Vagina (tissue), 2 donors: ENCODE data around the gene CAMKMT. TPM values are rescaled to one million over a fixed set of nuclear protein-coding genes. Genes with fewer than 3 reads are reported as not detected.

Experiments used
- DNase-seq, 2 donors: peaks; one replicate each; pipeline ENCODE4 v3.0.0-alpha.2; 2017; ENCODE audit errors: extremely low spot score in 2 of 2
- H3K27ac ChIP-seq: fragments of 200-600 bp; sonication (generic); one replicate; pipeline ENCODE4 v1.5.1; 2019
- H3K27me3 ChIP-seq: fragments of 200-600 bp; sonication (generic); one replicate; pipeline ENCODE4 v1.5.1; 2019
- H3K36me3 ChIP-seq, 2 donors: fragments of 200-600 bp; sonication (generic); one replicate each; pipeline ENCODE4 v1.5.1; 2017 to 2019
- H3K4me1 ChIP-seq: fragments of 200-600 bp; sonication (generic); one replicate; pipeline ENCODE4 v1.5.1; 2019
- H3K4me3 ChIP-seq, 2 donors: fragments of 200-600 bp; sonication (generic); 1 replicate in 1 of 2; 2 replicates in 1 of 2; pipeline ENCODE4 v1.5.1; 2016 to 2019
- H3K9me3 ChIP-seq: fragments of 200-600 bp; sonication (generic); one replicate; pipeline ENCODE4 v1.5.1; 2019
- CTCF ChIP-seq, 3 experiments: fragments of 450-650 bp in 2 of 3; fragments of 200-600 bp in 1 of 3; sonication (generic) in 1 of 3; IDR thresholded peaks; one replicate each; pipeline ENCODE4 v1.5.1; 2017 to 2019; ENCODE audit warnings: antibody characterized with exemption in 3 of 3, mild to moderate bottlenecking in 2 of 3, moderate library complexity in 2 of 3
- POLR2A ChIP-seq, 2 donors: fragments of 450-650 bp; IDR thresholded peaks; one replicate each; pipeline ENCODE4 v1.6.1; 2017; ENCODE audit warnings: antibody characterized with exemption in 2 of 2, mild to moderate bottlenecking in 2 of 2, moderate library complexity in 2 of 2
- POLR2AphosphoS5 ChIP-seq, 2 donors: sonication (generic); formaldehyde crosslinking; IDR thresholded peaks; one replicate each; pipeline ENCODE4 v1.9.0; 2017; ENCODE audit warnings: antibody characterized with exemption in 2 of 2, mild to moderate bottlenecking in 2 of 2, low read depth in 1 of 2; ENCODE audit not compliant: insufficient read depth in 1 of 2
- intact Hi-C: fragments of 100-400 bp; cut with DNase I; formaldehyde crosslinking; loops from one replicate; pipeline ENCODE4 v1.15.1; 2023
- total RNA-seq: library from RNA; depleted of rRNA; stranded (reverse); fragments of >200 nt; gene quantifications from one replicate; pipeline ENCODE4 v1.2.3, GENCODE V29; 2016

The CAMKMT gene
- total RNA-seq, 1 donor from 2014 or later = 21.1 TPM

DNA sequence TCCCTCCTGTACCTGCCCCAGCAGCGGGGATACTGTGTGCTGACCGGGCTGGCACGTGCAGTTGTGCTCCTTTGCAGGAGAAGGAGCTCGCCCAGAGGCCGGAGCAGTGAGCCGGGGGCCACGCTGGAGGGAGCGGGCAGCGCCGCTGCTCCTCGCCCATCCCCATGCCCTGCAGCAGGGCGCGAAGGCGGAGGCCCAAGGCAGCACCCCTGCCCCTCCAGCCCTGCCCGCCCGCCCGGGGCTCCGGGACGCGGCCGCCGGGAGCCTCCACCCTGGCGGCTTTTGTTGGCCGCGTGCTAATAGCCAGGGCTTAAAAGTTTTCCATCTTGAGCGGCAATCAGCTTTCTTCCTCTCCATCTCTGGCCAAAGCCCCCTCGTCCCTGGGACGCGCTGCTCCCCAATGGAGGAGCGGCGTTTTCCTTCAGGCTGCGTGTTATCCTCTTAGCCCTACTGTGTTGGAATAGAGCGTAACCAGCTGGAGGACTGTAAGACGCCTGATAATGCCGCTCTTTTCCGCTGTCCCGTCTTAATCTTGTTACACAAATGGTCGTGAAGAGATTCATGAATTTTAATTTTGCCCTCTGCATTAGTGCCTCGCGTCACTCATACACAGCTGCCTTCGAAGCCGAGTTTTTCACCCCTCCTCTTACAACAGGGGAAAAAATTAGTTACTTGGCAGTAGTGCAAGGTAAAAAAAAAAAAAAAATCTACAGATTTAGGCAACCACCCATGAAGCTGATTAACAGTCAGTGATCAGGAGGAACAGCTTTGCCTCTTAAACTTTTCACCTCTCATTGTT, 406.9 kb downstream of the CAMKMT start:
- H3K4me1 ChIP-seq = peaks cover 7% of the 10 kb centered on the region
- no peaks in the 10 kb centered on the region for H3K9me3 ChIP-seq
- no peak overlapping the region for H3K4me3 ChIP-seq
- no peaks in the 10 kb centered on the region for H3K27me3 ChIP-seq
- TF ChIP-seq POLR2AphosphoS5 (IDR thresholded peaks at IDR 0.05; ENCODE audit: insufficient read depth in 1 of 2, low read depth in 1 of 2) (no peak), CTCF (IDR thresholded peaks at IDR 0.05) (no peak), POLR2A (IDR thresholded peaks at IDR 0.05) (no peak)
- no peak for DNase-seq
- H3K27ac ChIP-seq = no peak overlapping the region
- intact Hi-C loops = no loop called here
- H3K36me3 ChIP-seq = no peaks in the 10 kb centered on the region

DNA sequence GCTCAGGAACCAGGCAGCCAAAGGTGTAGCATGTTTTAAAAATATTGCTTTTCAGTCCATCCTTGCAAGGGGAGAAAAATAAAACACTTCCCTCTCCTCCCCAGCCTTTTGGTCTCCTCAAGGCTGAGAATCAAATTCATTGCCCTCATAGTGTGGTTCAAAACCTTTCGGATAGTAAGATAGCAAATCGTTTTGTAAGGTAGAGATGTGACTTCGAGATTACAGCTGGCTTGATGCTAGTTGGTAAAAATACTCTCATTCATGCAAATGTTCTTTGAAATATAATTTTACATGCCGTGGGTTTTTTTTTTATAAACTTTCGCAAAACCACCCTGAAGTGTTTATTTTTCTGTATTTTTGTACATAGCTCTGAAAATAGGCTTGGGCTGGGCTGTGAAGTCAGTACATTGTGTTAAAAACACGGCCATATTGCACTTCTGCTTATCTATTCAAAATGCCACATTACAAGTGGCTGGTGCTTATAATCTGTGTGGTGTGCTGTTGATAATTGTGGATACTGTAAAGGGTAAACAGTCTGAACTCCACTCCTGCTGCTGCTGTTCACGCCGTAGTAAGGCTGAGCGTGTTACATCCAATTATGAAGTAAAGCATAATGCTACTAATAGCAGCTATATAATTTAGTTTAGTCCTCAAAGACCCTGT, 407.7 kb downstream of the CAMKMT start:
- no peaks in the 10 kb centered on the region for H3K27me3 ChIP-seq
- intact Hi-C loops = no loop called here
- H3K4me1 ChIP-seq = peaks cover 7% of the 10 kb centered on the region
- no peak for DNase-seq
- no peaks in the 10 kb centered on the region for H3K9me3 ChIP-seq
- no peak overlapping the region for H3K4me3 ChIP-seq
- H3K36me3 ChIP-seq = no peaks in the 10 kb centered on the region
- H3K27ac ChIP-seq = no peak overlapping the region
- TF ChIP-seq CTCF (IDR thresholded peaks at IDR 0.05) = no peak
- no peak for TF ChIP-seq POLR2AphosphoS5 (IDR thresholded peaks at IDR 0.05; ENCODE audit: insufficient read depth in 1 of 2, low read depth in 1 of 2)
- no peak for TF ChIP-seq POLR2A (IDR thresholded peaks at IDR 0.05)

GRCh38 chr2:44770221-44771195, 408.8 kb downstream of the CAMKMT start:
- DNase-seq = no peak
- TF ChIP-seq POLR2A (IDR thresholded peaks at IDR 0.05) = no peak
- no peak for TF ChIP-seq CTCF (IDR thresholded peaks at IDR 0.05)
- no peak for TF ChIP-seq POLR2AphosphoS5 (IDR thresholded peaks at IDR 0.05; ENCODE audit: insufficient read depth in 1 of 2, low read depth in 1 of 2)
- Histone ChIP-seq H3K4me1 (peaks cover 7% of the 10 kb centered on the region), H3K9me3 (no peaks in the 10 kb centered on the region), H3K4me3 (no peak overlapping the region), H3K27me3 (no peaks in the 10 kb centered on the region), H3K36me3 (no peaks in the 10 kb centered on the region), H3K27ac (no peak overlapping the region)
- intact Hi-C loops = no loop called here

- no peaks in the 10 kb centered on the region for H3K9me3 ChIP-seq
- no peaks in the 10 kb centered on the region for H3K27me3 ChIP-seq
- H3K36me3 ChIP-seq = no peaks in the 10 kb centered on the region
- TF ChIP-seq POLR2A (IDR thresholded peaks at IDR 0.05) (no peak), POLR2AphosphoS5 (IDR thresholded peaks at IDR 0.05; ENCODE audit: insufficient read depth in 1 of 2, low read depth in 1 of 2) (no peak), CTCF (IDR thresholded peaks at IDR 0.05) (no peak)
- H3K27ac ChIP-seq = no peak overlapping the region
- H3K4me3 ChIP-seq = no peak overlapping the region
- intact Hi-C loops = no loop called here
- H3K4me1 ChIP-seq = peaks cover 7% of the 10 kb centered on the region
- DNase-seq = no peak
These were observed 409.8 kb downstream of the CAMKMT start for GRCh38 chr2:44771522-44771921.
